Activated naive CD8-positive, alpha-beta T cell treated with anti-CD3 and anti-CD28 coated beads, Interleukin-2, amount 50 U/mL, for 24 hours (primary cell): ENCODE results near the gene CAMK2B.
A peak's percentile ranks its signal among the peaks of the same experiment; 100 is the strongest.

Experiments used
- ATAC-seq: fragments of 150-1000 bp; cut with Tn5 transposase; one replicate; pipeline ENCODE4 v1.10.0; 2021
- DNase-seq: peaks from one replicate; pipeline ENCODE4 v3.0.0; 2021
- H3K27ac Mint-ChIP-seq: one replicate; pipeline ENCODE4 v1.8.0; 2021; ENCODE audit warnings: mild to moderate bottlenecking, mixed read lengths
- H3K27me3 Mint-ChIP-seq: one replicate; pipeline ENCODE4 v1.8.0; 2021; ENCODE audit warnings: mixed read lengths
- H3K36me3 Mint-ChIP-seq: one replicate; pipeline ENCODE4 v1.8.0; 2021; ENCODE audit warnings: low read depth, mixed read lengths
- H3K4me1 Mint-ChIP-seq: one replicate; pipeline ENCODE4 v1.8.0; 2021; ENCODE audit warnings: mixed read lengths
- H3K4me3 Mint-ChIP-seq: one replicate; pipeline ENCODE4 v1.8.0; 2021; ENCODE audit warnings: mild to moderate bottlenecking, moderate library complexity, mixed read lengths
- H3K9me3 Mint-ChIP-seq: one replicate; pipeline ENCODE4 v1.8.0; 2021; ENCODE audit warnings: mixed read lengths

The CAMK2B gene

DNA sequence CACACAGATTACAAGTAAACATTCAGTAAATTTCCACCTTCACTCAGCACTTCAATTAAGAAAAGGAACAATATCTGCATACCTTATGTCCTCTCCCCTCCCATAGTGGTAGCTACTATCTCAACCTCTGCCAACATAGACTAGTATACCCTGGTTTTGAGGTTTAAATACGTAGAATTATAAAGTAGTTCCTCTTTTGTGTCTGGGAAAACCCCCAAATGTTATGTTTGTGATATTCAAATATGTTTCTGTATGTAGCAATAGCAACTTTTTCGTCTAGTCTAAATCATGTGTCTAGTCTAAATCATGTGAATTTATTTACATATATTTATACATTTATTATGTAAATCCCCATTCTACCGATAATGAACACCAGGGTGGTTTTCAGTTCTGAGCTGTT, 13.2 kb upstream of the CAMK2B start:
- Mint-ChIP-seq H3K4me1 (peaks cover 2% of the 10 kb centered on the region), H3K27me3 (peaks cover 6% of the 10 kb centered on the region), H3K4me3 (no peak overlapping the region), H3K27ac (no peak overlapping the region), H3K36me3 (no peaks in the 10 kb centered on the region), H3K9me3 (peaks cover 13% of the 10 kb centered on the region)
- no peak for ATAC-seq
- DNase-seq, result no peak

DNA sequence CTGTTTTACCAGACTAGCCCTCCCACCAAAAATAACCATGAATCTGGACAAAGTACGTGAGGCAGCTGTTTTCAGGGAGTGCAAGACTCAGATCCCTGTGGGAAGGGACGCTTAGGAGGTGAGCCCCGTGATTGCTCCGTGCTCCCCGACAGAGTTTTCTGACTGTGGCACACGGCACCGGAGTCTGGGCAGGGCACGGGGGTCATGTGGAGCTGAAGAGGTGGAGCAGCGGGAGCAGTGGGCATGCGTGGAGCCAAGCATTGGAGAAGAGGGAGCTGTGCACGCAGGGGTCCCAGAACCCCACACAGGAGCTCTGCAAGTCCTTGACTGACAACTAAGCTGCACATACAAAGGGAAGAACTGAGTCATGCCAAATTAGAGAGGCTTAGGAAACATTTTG, 11.1 kb upstream of the CAMK2B start:
- no peaks in the 10 kb centered on the region for H3K36me3 Mint-ChIP-seq
- no peak overlapping the region for H3K4me3 Mint-ChIP-seq
- peaks cover 2% of the 10 kb centered on the region for H3K4me1 Mint-ChIP-seq
- no peak overlapping the region for H3K27ac Mint-ChIP-seq
- DNase-seq, result no peak
- ATAC-seq, result no peak
- H3K27me3 Mint-ChIP-seq, result peaks cover 6% of the 10 kb centered on the region
- H3K9me3 Mint-ChIP-seq, result peaks cover 13% of the 10 kb centered on the region

DNA sequence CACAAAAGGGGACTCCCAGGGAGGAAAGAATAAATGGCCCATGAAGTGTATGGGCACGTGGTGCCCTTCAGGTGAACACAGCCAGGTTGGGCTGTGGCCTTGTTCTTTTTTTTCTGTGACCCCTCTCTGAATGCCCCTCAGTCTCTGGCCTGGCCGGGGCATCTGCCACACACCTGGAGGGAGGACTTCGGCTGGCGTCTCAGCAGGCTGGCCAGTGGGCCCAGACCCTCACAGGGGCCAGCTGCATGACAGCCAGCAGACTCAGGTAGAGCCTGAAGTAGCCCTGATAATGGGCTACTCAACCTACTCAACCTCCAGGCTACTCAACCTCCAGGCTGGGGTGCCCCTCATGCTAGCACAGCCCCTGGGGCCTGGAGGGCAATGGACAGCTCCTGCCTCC, 9.8 kb upstream of the CAMK2B start:
- DNase-seq (no peak), ATAC-seq (no peak)
- Mint-ChIP-seq H3K4me1 (peaks cover 2% of the 10 kb centered on the region), H3K36me3 (no peaks in the 10 kb centered on the region), H3K9me3 (peaks cover 13% of the 10 kb centered on the region), H3K27me3 (peaks cover 8% of the 10 kb centered on the region), H3K27ac (no peak overlapping the region), H3K4me3 (no peak overlapping the region)

- Mint-ChIP-seq H3K27me3 (peaks cover 8% of the 10 kb centered on the region), H3K4me1 (peaks cover 2% of the 10 kb centered on the region), H3K4me3 (no peak overlapping the region), H3K36me3 (no peaks in the 10 kb centered on the region), H3K27ac (no peak overlapping the region), H3K9me3 (peaks cover 13% of the 10 kb centered on the region)
- peak; percentile 20 for ATAC-seq
- DNase-seq, result no peak
These were observed 9.3 kb upstream of the CAMK2B start for GRCh38 chr7:44334734-44335097.

DNA sequence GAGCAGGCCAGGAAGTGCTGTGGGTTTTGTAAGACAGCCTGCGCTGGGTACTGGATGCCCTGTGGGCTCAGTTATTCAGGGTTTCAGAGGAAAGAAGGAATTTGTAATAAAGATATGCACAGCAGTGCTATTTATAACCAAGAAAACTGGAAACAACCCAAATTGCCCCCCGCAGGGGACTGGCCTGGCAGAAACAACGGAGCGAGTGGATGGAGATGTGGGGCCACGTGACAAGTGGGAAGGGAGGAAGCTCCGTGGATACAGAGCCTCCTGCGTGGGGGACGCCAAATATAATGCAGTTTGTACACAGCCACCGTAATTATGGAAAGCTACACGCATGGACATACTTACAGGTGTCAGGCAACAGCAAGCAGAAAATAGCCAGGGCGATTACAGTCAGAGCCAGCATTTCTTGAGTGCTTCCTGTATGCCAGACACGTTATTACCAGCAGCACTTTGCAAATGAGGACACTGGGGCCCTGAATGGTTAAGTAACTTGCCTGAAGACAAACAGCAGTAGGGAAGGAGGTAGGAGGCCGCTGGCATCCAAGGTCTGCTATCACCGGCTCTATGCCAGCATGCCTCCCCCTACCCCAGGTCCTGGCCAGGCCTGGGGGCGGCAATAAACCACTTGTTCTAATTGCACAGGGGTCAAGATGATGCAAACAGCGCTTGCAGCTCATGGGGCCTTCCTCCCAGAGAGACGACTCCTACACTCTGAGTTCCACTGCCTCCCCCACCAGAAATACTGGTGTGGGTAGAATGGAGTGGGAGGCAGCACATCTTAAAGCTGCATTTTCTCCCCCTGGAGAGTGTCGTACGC, 8.7 kb upstream of the CAMK2B start:
- H3K9me3 Mint-ChIP-seq, result peaks cover 13% of the 10 kb centered on the region
- peaks cover 2% of the 10 kb centered on the region for H3K4me1 Mint-ChIP-seq
- H3K27ac Mint-ChIP-seq, result no peak overlapping the region
- H3K4me3 Mint-ChIP-seq, result no peak overlapping the region
- ATAC-seq, result no peak
- no peak for DNase-seq
- H3K27me3 Mint-ChIP-seq, result peaks cover 8% of the 10 kb centered on the region
- no peaks in the 10 kb centered on the region for H3K36me3 Mint-ChIP-seq

DNA sequence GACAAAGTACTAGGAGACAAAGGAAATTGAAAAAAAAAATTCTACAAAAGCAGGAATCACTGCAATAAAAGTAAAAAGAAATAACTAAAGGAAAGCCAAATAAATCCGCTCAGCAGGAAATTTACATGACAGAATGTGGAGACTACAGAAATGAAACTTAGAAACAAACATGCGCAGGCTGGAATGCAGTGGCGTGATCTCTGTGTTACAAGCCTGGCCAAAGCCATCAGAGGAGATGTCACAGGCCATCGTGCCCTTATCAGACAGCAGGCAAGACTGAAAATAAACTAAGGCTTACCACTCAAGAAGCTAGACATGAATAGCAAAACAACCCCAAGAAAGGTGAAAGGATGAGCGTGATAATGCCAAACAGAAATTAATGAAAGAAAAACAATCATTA, 6.3 kb upstream of the CAMK2B start:
- DNase-seq (no peak), ATAC-seq (no peak)
- H3K27ac Mint-ChIP-seq, result no peak overlapping the region
- no peaks in the 10 kb centered on the region for H3K4me1 Mint-ChIP-seq
- H3K4me3 Mint-ChIP-seq, result no peak overlapping the region
- peaks cover 5% of the 10 kb centered on the region for H3K9me3 Mint-ChIP-seq
- peaks cover 13% of the 10 kb centered on the region for H3K27me3 Mint-ChIP-seq
- no peaks in the 10 kb centered on the region for H3K36me3 Mint-ChIP-seq

GRCh38 chr7:44330331-44330730, 4.9 kb upstream of the CAMK2B start:
- DNase-seq, result no peak
- H3K27ac Mint-ChIP-seq, result no peak overlapping the region
- H3K36me3 Mint-ChIP-seq, result no peaks in the 10 kb centered on the region
- no peaks in the 10 kb centered on the region for H3K9me3 Mint-ChIP-seq
- peaks cover 18% of the 10 kb centered on the region for H3K27me3 Mint-ChIP-seq
- no peak overlapping the region for H3K4me3 Mint-ChIP-seq
- H3K4me1 Mint-ChIP-seq, result peaks cover 4% of the 10 kb centered on the region
- ATAC-seq, result no peak

- DNase-seq (no peak), ATAC-seq (no peak)
- Mint-ChIP-seq H3K27ac (no peak overlapping the region), H3K9me3 (no peaks in the 10 kb centered on the region), H3K4me3 (no peak overlapping the region), H3K36me3 (no peaks in the 10 kb centered on the region), H3K4me1 (peaks cover 4% of the 10 kb centered on the region), H3K27me3 (peaks cover 18% of the 10 kb centered on the region)
These were observed 4.5 kb upstream of the CAMK2B start for GRCh38 chr7:44329888-44330287.

DNA sequence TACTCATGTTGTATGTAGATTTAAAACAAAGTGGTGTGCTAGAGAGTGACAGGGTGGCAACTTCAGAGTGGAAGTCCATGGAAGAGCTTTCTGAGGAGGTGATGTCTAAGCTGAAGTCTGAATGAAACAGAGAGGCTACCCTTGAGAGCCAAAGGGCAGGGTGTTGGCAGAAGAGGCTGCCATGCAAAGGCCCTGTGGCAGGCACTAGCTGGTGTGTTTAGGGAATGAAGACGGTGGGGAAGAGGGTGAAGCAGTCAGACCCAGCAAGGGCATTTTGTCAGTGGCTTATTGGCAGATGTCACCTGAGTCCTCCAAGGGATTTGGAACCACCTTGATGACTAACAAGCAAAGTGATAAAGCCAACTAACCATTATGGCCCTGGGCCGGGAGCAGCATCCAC, 3.7 kb upstream of the CAMK2B start:
- H3K27ac Mint-ChIP-seq, result no peak overlapping the region
- no peaks in the 10 kb centered on the region for H3K36me3 Mint-ChIP-seq
- peaks cover 7% of the 10 kb centered on the region for H3K4me1 Mint-ChIP-seq
- DNase-seq (no peak), ATAC-seq (no peak)
- H3K9me3 Mint-ChIP-seq, result no peaks in the 10 kb centered on the region
- no peak overlapping the region for H3K4me3 Mint-ChIP-seq
- H3K27me3 Mint-ChIP-seq, result peaks cover 24% of the 10 kb centered on the region

- Mint-ChIP-seq H3K36me3 (no peaks in the 10 kb centered on the region), H3K4me3 (no peak overlapping the region), H3K9me3 (no peaks in the 10 kb centered on the region), H3K4me1 (peaks cover 7% of the 10 kb centered on the region), H3K27me3 (peaks cover 35% of the 10 kb centered on the region), H3K27ac (no peak overlapping the region)
- ATAC-seq (no peak), DNase-seq (no peak)
These were observed 2.6 kb upstream of the CAMK2B start for GRCh38 chr7:44327981-44328380.

GRCh38 chr7:44326261-44327125, 1.1 kb upstream of the CAMK2B start:
- DNase-seq, result no peak
- Mint-ChIP-seq H3K4me3 (no peak overlapping the region), H3K36me3 (no peaks in the 10 kb centered on the region), H3K27me3 (peaks cover 38% of the 10 kb centered on the region), H3K4me1 (peaks cover 7% of the 10 kb centered on the region), H3K27ac (no peak overlapping the region), H3K9me3 (no peaks in the 10 kb centered on the region)
- no peak for ATAC-seq

- peak; percentile 33 for ATAC-seq
- H3K27ac Mint-ChIP-seq, result no peak overlapping the region
- peaks cover 36% of the 10 kb centered on the region for H3K27me3 Mint-ChIP-seq
- H3K9me3 Mint-ChIP-seq, result no peaks in the 10 kb centered on the region
- H3K36me3 Mint-ChIP-seq, result no peaks in the 10 kb centered on the region
- DNase-seq, result no peak
- H3K4me3 Mint-ChIP-seq, result peak overlapping the region; percentile 75
- peaks cover 7% of the 10 kb centered on the region for H3K4me1 Mint-ChIP-seq
These were observed 432 bp upstream of the CAMK2B start for GRCh38 chr7:44325811-44326241.

DNA sequence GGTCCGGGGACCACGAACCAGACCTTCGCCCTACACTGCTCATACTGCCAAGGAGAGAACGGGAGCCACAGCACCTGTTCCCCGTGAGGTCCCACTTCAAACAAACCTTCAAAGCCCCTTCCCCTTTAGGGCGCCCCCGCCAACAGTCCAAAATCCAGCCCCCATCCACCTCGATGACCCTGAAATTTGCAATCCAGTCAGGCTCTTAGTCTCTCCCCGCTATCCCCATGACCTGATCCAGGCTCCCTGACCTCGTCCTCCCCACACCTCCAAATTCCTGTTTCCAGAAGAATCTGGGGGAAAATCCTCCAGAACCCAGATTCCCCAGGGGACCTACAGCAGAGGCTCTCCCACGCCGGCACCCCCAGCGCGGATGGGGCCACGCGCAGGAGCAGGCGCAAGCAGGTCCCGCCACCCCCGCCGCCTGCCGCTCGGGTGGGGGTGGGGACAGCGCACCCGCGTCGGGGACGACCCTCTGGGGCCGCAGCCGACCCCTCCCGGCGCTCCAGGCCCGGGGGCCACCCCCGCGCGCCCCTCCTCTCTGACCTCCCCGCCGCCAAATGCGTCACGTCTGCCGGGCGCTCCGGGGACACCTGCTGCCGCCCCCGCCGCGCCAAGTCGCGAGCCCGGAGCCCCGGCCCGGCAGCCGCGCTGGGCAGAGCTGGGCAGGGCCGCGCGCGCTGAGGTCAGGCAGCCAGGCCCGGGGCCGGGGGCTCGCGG, 753 bp downstream of the CAMK2B start:
- DNase-seq (no peak), ATAC-seq (no peak)
- no peaks in the 10 kb centered on the region for H3K9me3 Mint-ChIP-seq
- H3K27me3 Mint-ChIP-seq, result peaks cover 36% of the 10 kb centered on the region
- peaks cover 7% of the 10 kb centered on the region for H3K4me1 Mint-ChIP-seq
- no peak overlapping the region for H3K27ac Mint-ChIP-seq
- peak overlapping the region; percentile 52 for H3K4me3 Mint-ChIP-seq
- H3K36me3 Mint-ChIP-seq, result no peaks in the 10 kb centered on the region

DNA sequence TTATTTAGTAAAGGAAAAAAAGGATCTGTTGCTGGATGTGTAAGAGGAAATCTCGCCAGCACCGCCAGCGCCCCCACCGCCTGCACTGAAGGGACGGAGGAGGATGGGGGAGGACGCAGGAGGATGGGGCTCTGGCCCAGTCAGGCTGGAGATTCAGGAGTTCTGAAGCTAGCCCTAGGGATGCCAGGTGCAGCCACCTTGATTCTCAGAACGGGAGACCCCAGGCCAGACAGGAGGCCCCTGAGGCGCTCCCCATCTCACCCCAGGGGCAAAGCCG, 1.3 kb downstream of the CAMK2B start:
- no peaks in the 10 kb centered on the region for H3K36me3 Mint-ChIP-seq
- H3K9me3 Mint-ChIP-seq, result no peaks in the 10 kb centered on the region
- H3K4me3 Mint-ChIP-seq, result peak overlapping the region; percentile 52
- H3K27ac Mint-ChIP-seq, result no peak overlapping the region
- ATAC-seq (no peak), DNase-seq (no peak)
- peaks cover 7% of the 10 kb centered on the region for H3K4me1 Mint-ChIP-seq
- peaks cover 36% of the 10 kb centered on the region for H3K27me3 Mint-ChIP-seq
